K562 (cell line): ENCODE results near the gene NSUN2. TPM values are rescaled to one million over a fixed set of nuclear protein-coding genes. Genes with fewer than 3 reads are reported as not detected.

Source experiments
- CHD2 ChIP-seq: IDR thresholded peaks from 2 replicates; pipeline ENCODE4 v1.6.1; 2011; ENCODE audit warnings: low read depth, low read length
- DEAF1 ChIP-seq: fragments of 450-650 bp; formaldehyde crosslinking; IDR thresholded peaks from 2 replicates; pipeline ENCODE4 v1.4.0; 2020; ENCODE audit warnings: mild to moderate bottlenecking, moderate library complexity
- ELF1 ChIP-seq: fragments of 200-800 bp; sonication (Bioruptor generic); IDR thresholded peaks from 2 replicates; pipeline ENCODE4 v1.6.1; 2016; ENCODE audit warnings: missing genetic modification characterization, missing compliant biosample characterization
- ETS1 ChIP-seq: conservative IDR thresholded peaks from 2 replicates; pipeline ENCODE4 v1.6.1; 2011; ENCODE audit warnings: low read depth, mild to moderate bottlenecking, low read length; ENCODE audit not compliant: control insufficient read depth
- PATZ1 ChIP-seq: fragments of 250-450 bp; sonication (Bioruptor Pico); IDR thresholded peaks from 2 replicates; pipeline ENCODE4 v1.5.0; 2020; ENCODE audit warnings: mild to moderate bottlenecking, borderline replicate concordance
- RFX5 ChIP-seq: IDR thresholded peaks from 2 replicates; pipeline ENCODE4 v1.6.1; 2011; ENCODE audit warnings: low read depth, mild to moderate bottlenecking, improper control_type of control experiment, low read length
- polyA plus RNA-seq, 8 experiments: library from polyadenylated mRNA; depleted of rRNA in 4 of 8; stranded (reverse) in 5 of 8; unstranded in 3 of 8; fragments of >200 nt; fragmentation: Nextera tagmentation in 2 of 8; fragmentation: Illumina TruSeq in 1 of 8; extraction: Ambion mirVana in 2 of 8; extraction: Trizol in 1 of 8; gene quantifications; 2 replicates each; pipeline versions ENCODE4 v1.2.1 to v1.2.3, GENCODE V29; 2011 to 2014; ENCODE audit warnings: inconsistent platforms in 1 of 8, missing spikeins in 1 of 8
- total RNA-seq, 7 experiments: library from RNA; depleted of rRNA in 6 of 7; stranded (reverse); fragments of >200 nt in 6 of 7; fragmentation: Illumina TruSeq in 2 of 7; extraction: Trizol in 2 of 7; gene quantifications; 2 replicates each; pipeline versions ENCODE4 v1.2.1 to v1.2.3, GENCODE V29; 2011 to 2021; ENCODE audit warnings: low replicate concordance in 1 of 7

NSUN2 gene
- total and polyA plus RNA-seq, 9 of the 15 experiments (the other 6 are each of a cell fraction or from before 2014, with no cell fraction given) = 9.2 to 167 (median 127) TPM

- TF ChIP-seq ETS1 (no peak), RFX5 (no peak), ELF1 (tag) (no peak), DEAF1 (no peak), PATZ1 (CRISPR knock-in tag) (no peak), CHD2 (no peak)
Observed at GRCh38 chr5:6568889-6569288, 64.0 kb downstream of the NSUN2 start (continued).
